GM12878 (cell line): ENCODE measurements around the gene CD69. TPM values are rescaled to one million over a fixed set of nuclear protein-coding genes. Genes with fewer than 3 reads are reported as not detected.

Experiments used
- ATAC-seq: fragments of 200-7000 bp; cut with Tn5 transposase; 3 replicates; pipeline ENCODE4 v1.9.1; 2020; ENCODE audit warnings: mild to moderate bottlenecking, moderate library complexity
- BruUV-seq: library from RNA; stranded (reverse); fragments of 400-500 nt; replicated peaks from 2 replicates; lab custom pipeline; 2021; lab: Mats Ljungman, UMichigan
- CTCF ChIA-PET: fragments of 300-600 bp; sonication (Branson Sonifier 250); formaldehyde crosslinking; extraction: SDS; loops from one replicate; lab custom pipeline; 2021; ENCODE audit warnings: inconsistent platforms; lab: Yijun Ruan, JAX
- POLR2A ChIA-PET: fragments of 350-600 bp; formaldehyde crosslinking; extraction: SDS; loops from one replicate; lab custom pipeline; 2021; ENCODE audit warnings: inconsistent platforms; lab: Charles Lee
- RAD21 ChIA-PET: fragments of 300-600 bp; sonication (Branson Sonifier 250); formaldehyde crosslinking; loops from one replicate; lab custom pipeline; 2023; ENCODE audit warnings: antibody characterized with exemption; ENCODE audit not compliant: unreplicated experiment; lab: Charles Lee
- SMC1A ChIA-PET: fragments of 300-600 bp; sonication (Branson Sonifier 250); formaldehyde crosslinking; loops from one replicate; lab custom pipeline; 2023; ENCODE audit not compliant: unreplicated experiment, uncharacterized antibody; lab: Charles Lee
- DNase-seq: peaks from one replicate; pipeline ENCODE4 v3.0.0-alpha.2; 2011; ENCODE audit warnings: low read depth, low spot score
- FAIRE-seq: peaks from 3 replicates; lab custom pipeline; 2011; peaks lifted over from hg19 to GRCh38; lab: Jason Lieb, UNC
- H2AFZ ChIP-seq: 2 replicates; pipeline ENCODE4 v1.6.0; 2011; ENCODE audit warnings: low read depth, low read length, control low read depth; ENCODE audit not compliant: control insufficient read depth
- H3K27ac ChIP-seq: 2 replicates; pipeline ENCODE4 v1.5.1; 2011; ENCODE audit warnings: control low read depth; ENCODE audit not compliant: control insufficient read depth, insufficient read depth
- H3K27me3 ChIP-seq, 2 experiments: replicated peaks in 1 of 2; 2 replicates each; pipeline versions ENCODE4 v1.6.0 to v1.6.1; 2011; ENCODE audit warnings: low read length in 1 of 2; ENCODE audit not compliant: control insufficient read depth in 2 of 2, insufficient read depth in 2 of 2
- H3K36me3 ChIP-seq, 2 experiments: 2 replicates each; pipeline ENCODE4 v1.5.1; 2011; ENCODE audit warnings: low read length in 1 of 2; ENCODE audit not compliant: control insufficient read depth in 2 of 2, insufficient read depth in 2 of 2
- H3K4me1 ChIP-seq: 2 replicates; pipeline ENCODE4 v1.6.1; 2011; ENCODE audit warnings: mild to moderate bottlenecking, low read length, moderate library complexity, mixed read lengths; ENCODE audit not compliant: control insufficient read depth, insufficient read depth
- H3K4me2 ChIP-seq: 2 replicates; pipeline ENCODE4 v1.6.0; 2011; ENCODE audit warnings: control low read depth; ENCODE audit not compliant: control insufficient read depth, insufficient read depth
- H3K4me3 ChIP-seq: fragments of 200-600 bp; sonication (generic); 2 replicates; pipeline ENCODE4 v1.5.1; 2016
- H3K79me2 ChIP-seq: 2 replicates; pipeline ENCODE4 v1.6.0; 2011; ENCODE audit warnings: low read length; ENCODE audit not compliant: control insufficient read depth, insufficient read depth
- H3K9ac ChIP-seq: 2 replicates; pipeline ENCODE4 v1.8.0; 2011; ENCODE audit warnings: low read length, control low read depth, mixed read lengths; ENCODE audit not compliant: control insufficient read depth, insufficient read depth
- H3K9me3 ChIP-seq: replicated peaks from 3 replicates; pipeline ENCODE4 v1.5.1; 2011; ENCODE audit warnings: mild to moderate bottlenecking, low read length; ENCODE audit not compliant: control insufficient read depth, insufficient read depth
- H4K20me1 ChIP-seq: 2 replicates; pipeline ENCODE4 v1.6.0; 2011; ENCODE audit not compliant: control insufficient read depth, insufficient read depth
- ATF7 ChIP-seq: fragments of 450-650 bp; IDR thresholded peaks from 2 replicates; pipeline ENCODE4 v1.6.1; 2016; ENCODE audit warnings: low read depth, mild to moderate bottlenecking
- IKZF1 ChIP-seq: fragments of 450-650 bp; conservative IDR thresholded peaks from 2 replicates; pipeline ENCODE4 v1.6.1; 2017; ENCODE audit warnings: antibody characterized with exemption, mild to moderate bottlenecking
- LARP7 ChIP-seq: fragments of 450-650 bp; IDR thresholded peaks from 2 replicates; pipeline ENCODE4 v1.6.1; 2017; ENCODE audit warnings: mild to moderate bottlenecking
- NRF1 ChIP-seq: conservative IDR thresholded peaks from 2 replicates; pipeline ENCODE4 v1.6.1; 2011; ENCODE audit warnings: mild to moderate bottlenecking, low read depth, low read length, improper control_type of control experiment
- RUNX3 ChIP-seq: IDR thresholded peaks from 2 replicates; pipeline ENCODE4 v1.6.1; 2012; ENCODE audit warnings: low read length, inconsistent platforms
- USF1 ChIP-seq: IDR thresholded peaks from 2 replicates; pipeline ENCODE4 v1.6.1; 2011; ENCODE audit warnings: borderline replicate concordance, low read depth, mild to moderate bottlenecking, moderate library complexity, mixed read lengths, low read length; ENCODE audit not compliant: insufficient read depth; ENCODE audit errors: extremely low read length
- ZNF592 ChIP-seq: fragments of 450-650 bp; IDR thresholded peaks from 2 replicates; pipeline ENCODE4 v1.6.1; 2017; ENCODE audit warnings: mild to moderate bottlenecking, moderate library complexity
- WGBS: methylation state at CpG from one replicate; pipeline ENCODE4 v1.1.6; 2016; ENCODE audit warnings: low lambda C conversion rate; ENCODE audit not compliant: insufficient replicate concordance, insufficient coverage; ENCODE audit errors: missing lambda C conversion rate; 5-methylcytosine and 5-hydroxymethylcytosine counted together
- in situ Hi-C: fragments of 300-500 bp; cut with MboI; formaldehyde crosslinking; loops from 9 replicates; pipeline ENCODE4 v1.14.3; 2018; ENCODE audit warnings: mixed read lengths
- intact Hi-C: fragments of 100-400 bp; cut with micrococcal nuclease; formaldehyde crosslinking; loops from one replicate; pipeline ENCODE4 v1.14.2; 2022; ENCODE audit not compliant: unreplicated experiment
- polyA plus RNA-seq, 11 experiments: library from polyadenylated mRNA; depleted of rRNA in 4 of 11; unstranded in 6 of 11; stranded (reverse) in 5 of 11; fragments of >200 nt; fragmentation: Nextera tagmentation in 4 of 11; fragmentation: Illumina TruSeq in 1 of 11; extraction: Ambion mirVana in 4 of 11; extraction: Trizol in 1 of 11; gene quantifications; 1 replicate in 1 of 11; 2 replicates in 10 of 11; pipeline versions ENCODE4 v1.2.1 to v1.2.3, GENCODE V29; 2011 to 2016; ENCODE audit warnings: inconsistent platforms in 2 of 11, missing spikeins in 2 of 11, low read depth in 1 of 11
- total RNA-seq, 4 experiments: library from RNA; depleted of rRNA in 3 of 4; stranded (reverse); fragments of >200 nt in 3 of 4; fragmentation: Illumina TruSeq in 1 of 4; extraction: Trizol in 1 of 4; gene quantifications; 2 replicates each; pipeline versions ENCODE4 v1.2.1 to v1.2.3, GENCODE V29; 2013 to 2021

The CD69 gene
- total and polyA plus RNA-seq, 10 of the 15 experiments (the other 5 are each of a cell fraction or from before 2014, with no cell fraction given), result 7.3 to 156 (median 15.0) TPM

GRCh38 chr12:9745199-9745598 is 15.5 kb downstream of the CD69 start:
- FAIRE-seq (no peak), ATAC-seq (no peak), DNase-seq (no peak)
- Histone ChIP-seq H3K79me2 (peaks cover 2% of the 10 kb centered on the region), H2AFZ (no peak overlapping the region), H3K36me3 (no peaks in the 10 kb centered on the region), H3K9me3 (no peaks in the 10 kb centered on the region), H4K20me1 (no peaks in the 10 kb centered on the region), H3K27ac (no peak overlapping the region), H3K27me3 (no peaks in the 10 kb centered on the region), H3K9ac (no peak overlapping the region), H3K4me2 (no peak overlapping the region), H3K4me3 (no peak overlapping the region), H3K4me1 (peaks cover 24% of the 10 kb centered on the region)
- CTCF ChIA-PET, result interaction anchor here (0.6 to 19.3 kb wide), 11 partner anchors 8 to 181 kb away, joined by 3 to 835 read pairs (median 5); no protein-coding TSS in a partner anchor
- no TSS peak for BruUV-seq
- SMC1A ChIA-PET, result interaction anchor here (1.7 to 22.8 kb wide), 3 partner anchors 10 to 53 kb away, joined by 5 to 814 read pairs (median 7); no protein-coding TSS in a partner anchor
- 0 out of 2 replicates have a peak, but pooled peaks have one; percentile 13 for TF ChIP-seq IKZF1
- no peak for TF ChIP-seq USF1
- 0 out of 2 replicates have a peak, but pooled peaks have one; percentile 16 for TF ChIP-seq ATF7
- TF ChIP-seq NRF1, result no peak
- no peak for TF ChIP-seq RUNX3
- TF ChIP-seq ZNF592, result no peak
- no peak for TF ChIP-seq LARP7
- in situ Hi-C loops, result loop anchor here (5.0 kb wide), 2 partner anchors 182 to 397 kb away; no protein-coding TSS in a partner anchor
- intact Hi-C loops, result loop anchor here (5.0 to 10.0 kb wide), 2 partner anchors 270 to 397 kb away; partner anchors contain the start of gene CLEC12B
- RAD21 ChIA-PET, result interaction anchor here (0.8 to 1.7 kb wide), 3 partner anchors 10 to 55 kb away, joined by 4 to 8 read pairs (median 5); no protein-coding TSS in a partner anchor
- POLR2A ChIA-PET, result interaction anchor here (1.2 to 1.4 kb wide), 2 partner anchors 11 to 13 kb away, joined by 3 read pairs; no protein-coding TSS in a partner anchor
- WGBS, result 36% methylated on average over 3 of the region's 3 CpGs
